GM11168 (cell line): ENCODE results near the gene QRICH1.

Source experiments
- in situ Hi-C: fragments of 300-500 bp; cut with MboI; formaldehyde crosslinking; loops from one replicate; pipeline ENCODE4 v1.12.0; 2022; ENCODE audit warnings: low sequenced_read_pairs; ENCODE audit not compliant: unreplicated experiment

Gene QRICH1

DNA sequence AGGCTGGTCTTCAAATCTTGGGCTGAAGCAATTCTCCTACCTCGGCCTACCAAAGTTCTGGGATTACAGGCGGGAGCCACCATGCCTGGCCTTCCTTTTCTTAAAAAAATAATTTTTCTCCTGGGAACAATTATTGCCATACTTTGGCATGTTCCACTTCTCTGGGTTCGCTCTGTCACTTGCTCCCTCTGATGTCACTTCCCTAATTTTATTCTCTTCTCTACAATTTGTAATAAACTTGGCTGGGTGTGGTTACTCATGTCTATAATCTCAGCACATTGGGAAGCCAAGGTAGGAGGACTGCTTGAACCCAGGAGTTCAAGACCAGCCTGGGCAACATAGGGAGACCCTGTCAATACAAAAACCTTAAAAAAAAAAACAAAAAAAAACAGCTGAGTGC is 58.6 kb downstream of the QRICH1 start:
- in situ Hi-C loops = no loop called here

DNA sequence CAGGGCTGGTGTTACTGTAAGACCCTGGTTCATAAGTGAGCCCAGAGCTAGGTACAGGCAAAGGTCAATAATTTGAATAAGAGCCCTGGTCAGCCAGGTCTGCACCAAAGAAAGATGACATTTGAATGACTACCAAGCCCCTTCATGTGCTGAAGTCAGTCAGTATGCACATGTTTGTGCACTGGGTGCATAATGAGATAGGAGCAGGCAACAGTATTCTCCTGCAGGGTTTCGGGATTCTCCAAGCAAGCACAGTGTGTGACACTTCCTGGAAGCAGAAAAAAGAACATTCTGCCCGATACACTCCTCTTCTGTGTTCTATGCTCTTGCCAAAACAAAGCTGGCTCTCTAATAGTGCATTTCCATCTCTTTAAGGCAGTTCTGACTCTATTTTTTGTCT is 59.2 kb downstream of the QRICH1 start:
- in situ Hi-C loops = no loop called here

DNA sequence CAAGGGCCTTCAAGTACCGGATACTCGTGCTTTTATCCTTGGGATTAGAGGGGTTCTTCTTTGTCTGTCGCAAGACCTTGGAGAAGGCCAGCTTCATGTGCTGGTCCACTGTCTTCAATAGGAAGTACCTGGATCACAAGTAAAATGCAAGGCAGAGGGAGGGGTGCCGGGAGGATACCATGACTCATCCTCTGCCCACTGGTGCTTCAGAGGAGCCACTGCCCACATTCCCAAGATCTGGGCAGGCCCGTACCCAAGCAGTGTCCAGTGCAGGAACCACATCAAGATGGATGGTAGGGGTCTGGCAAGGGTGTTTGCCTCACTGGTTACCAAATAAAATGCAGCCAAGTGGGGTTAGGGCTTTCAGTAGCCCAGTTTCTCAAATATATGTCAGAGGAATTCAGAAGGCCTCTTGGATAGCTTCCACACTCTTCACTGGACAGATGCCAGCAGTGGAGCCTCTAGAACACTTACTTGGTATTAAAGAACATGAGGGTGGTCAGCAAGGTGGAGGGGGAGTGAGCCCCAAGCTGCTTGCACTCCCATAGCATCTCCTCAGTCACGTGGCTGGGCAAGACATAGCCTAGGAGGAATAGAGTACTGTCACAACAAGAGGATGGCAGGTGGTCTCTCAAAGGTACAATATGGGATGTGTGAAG is 61.1 kb downstream of the QRICH1 start:
- in situ Hi-C loops = no loop called here

DNA sequence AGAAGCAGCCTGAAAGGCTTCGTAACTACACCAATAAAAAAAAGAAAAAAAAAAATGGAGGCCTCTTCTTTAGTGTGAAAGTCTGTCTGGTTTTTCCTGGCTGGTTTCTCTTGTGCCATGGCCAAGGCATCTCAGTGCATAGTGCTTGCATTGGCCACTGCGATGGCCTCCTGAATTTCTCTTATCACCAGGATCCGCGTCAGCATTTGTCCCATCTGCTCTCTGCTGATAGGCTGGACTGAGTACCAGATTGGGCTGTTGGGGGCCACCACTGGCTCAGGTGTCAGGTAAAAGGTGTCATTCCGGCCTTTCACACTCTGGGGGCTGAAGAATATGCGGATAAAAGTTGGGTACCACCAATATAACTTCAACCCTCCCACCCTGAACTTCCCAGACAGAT is 63.5 kb downstream of the QRICH1 start:
- in situ Hi-C loops = no loop called here

DNA sequence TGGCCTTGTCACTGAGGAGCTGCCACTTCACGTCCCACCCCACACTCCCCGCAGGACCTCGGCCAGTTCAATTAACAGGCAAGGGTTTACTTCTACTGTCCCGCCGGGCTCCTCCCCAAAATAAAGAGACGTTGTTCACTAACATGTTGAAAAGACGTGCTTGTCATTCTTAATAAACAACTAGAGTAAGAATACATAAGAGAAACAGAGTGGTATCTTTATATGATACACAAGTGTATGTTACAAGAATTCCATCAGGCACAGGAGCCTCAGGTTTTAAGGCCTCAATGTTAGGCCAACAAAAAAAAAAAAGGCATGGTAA is 64.3 kb downstream of the QRICH1 start:
- in situ Hi-C loops = no loop called here

DNA sequence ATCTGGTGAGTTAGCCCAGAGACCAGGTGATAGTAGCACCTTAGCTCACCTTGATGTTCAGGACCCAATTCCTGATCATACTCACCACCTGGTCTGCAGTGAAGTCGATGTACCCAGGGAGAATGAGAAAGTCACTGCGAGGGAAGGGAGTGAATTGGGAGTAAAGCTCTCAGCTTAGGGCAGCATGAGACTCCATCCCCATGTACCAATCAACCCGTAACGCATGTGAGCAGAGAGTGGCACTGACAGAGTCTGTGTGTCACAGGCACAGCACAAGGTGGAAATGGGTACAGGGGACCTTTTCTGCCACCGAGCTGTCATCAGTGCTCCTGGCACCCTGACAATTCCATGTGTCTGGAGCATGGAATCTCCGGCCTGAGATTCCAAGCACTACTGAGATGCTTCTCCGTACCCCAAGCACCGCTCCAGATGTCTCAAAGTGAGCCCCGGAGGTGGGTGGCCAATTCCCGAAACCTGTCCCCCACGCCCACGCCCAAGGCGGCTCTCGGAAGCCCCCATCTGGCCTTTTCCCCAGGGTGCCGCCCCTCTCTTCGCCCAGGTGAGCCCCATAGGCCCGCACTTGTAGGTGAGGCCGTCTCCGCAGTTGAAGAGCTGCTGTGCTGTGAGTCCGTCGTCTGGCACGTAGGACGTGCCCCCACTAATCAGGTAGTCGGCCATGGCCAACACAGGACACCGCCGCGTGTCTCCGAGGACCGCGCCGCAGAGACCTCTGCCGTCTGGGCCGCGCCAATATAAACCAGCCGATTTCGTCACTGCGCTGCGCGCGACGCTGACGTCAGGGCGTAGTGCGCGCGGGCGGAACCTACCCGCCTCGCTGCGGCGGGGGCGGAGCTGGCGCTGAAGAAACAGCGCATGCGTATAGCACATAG is 65.0 kb downstream of the QRICH1 start, which contains the start of gene IMPDH2:
Gene IMPDH2, minus strand, starts transcription at position 726 of the 890 bp plus-strand sequence. Its CDS starts 48 bp downstream, at position 678.
- in situ Hi-C loops = no loop called here

DNA sequence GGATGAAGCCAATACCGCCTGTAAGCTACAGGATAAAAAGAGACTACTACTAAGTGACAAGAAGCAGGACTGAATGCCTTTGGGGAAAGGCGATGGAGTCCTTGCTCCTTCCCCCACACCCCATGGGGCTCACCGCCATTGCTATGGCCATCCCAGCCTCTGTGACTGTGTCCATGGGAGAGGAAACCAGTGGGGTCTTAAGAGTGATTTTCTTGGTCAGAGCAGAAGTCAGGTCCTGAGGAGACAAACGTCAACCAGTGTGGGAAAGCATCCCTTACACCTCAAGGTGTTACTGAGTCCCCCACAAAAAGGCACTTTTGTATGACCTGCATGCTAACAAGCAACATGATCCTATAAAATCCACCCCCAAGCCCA is 65.6 kb downstream of the QRICH1 start:
- in situ Hi-C loops = no loop called here

DNA sequence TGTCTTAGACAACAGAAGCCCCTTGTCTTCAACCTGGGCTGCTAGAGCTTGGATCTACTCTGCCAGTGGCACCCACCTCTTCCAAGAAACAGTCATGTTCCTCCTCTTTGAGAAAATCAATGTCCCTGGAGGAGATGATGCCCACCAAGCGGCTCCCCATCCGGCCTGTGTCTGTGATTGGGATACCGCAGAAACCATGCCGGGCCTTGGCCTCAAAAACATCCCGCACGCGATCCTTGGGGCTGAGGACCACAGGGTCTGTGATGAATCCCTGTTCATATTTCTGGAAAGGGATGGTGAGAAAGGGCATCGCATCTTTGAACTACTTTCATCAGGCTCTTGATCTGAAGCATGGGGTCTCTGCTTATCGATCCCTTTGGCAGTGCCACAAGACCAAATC is 66.2 kb downstream of the QRICH1 start:
- in situ Hi-C loops = no loop called here

DNA sequence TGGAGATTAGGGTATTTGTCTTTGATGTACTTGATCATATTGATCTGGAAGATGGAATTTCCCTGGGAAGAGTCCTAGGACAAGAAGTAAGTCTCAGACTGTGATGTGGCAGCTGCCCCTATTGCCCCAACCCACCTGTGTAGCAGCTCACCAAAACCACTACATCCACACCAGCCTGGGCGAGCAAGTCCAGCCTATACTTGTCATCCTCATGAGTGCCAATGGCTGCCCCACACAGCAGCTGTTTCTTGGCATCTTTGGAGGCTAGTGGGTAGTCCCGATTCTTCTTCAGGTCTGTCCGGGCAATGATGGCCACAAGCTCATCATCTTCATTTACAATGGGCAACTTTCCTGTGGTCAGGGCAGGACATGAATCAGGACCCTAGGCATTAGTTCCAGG is 67.3 kb downstream of the QRICH1 start:
- in situ Hi-C loops = no loop called here

DNA sequence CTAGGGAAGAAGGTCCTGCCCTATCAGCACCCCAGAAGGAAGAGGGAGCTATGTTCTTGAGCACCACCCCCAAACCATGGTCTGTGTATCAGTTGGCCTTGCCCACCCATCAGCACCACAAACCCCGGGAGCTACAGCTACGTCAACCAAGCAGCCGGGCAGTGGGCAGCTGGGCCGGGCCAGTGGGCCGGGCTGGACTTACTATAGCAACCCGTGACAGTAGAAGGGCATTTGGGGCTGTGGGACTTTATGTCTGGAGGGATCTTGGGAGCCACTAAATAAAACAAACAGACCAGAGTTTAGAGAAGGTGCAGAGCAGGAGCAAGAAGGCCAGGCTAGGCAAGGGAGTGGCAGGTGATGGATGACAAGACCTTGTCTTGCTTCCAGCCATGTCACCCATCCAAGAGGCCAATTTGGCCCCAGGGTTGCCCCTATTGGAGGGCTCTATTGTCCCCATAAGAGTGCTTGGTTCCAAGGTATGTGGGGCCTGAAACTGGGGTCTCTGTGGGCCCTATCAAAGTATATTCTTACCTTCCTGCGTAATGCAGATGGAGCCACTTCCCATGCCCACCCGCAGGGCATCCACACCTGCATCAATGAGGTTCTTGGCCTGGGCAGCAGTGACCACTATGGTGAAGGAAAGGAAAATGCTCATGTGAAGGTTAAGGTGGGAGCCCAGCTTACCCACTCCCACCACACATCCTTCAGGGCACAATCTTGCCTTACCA is 67.9 kb downstream of the QRICH1 start:
- in situ Hi-C loops = no loop called here

DNA sequence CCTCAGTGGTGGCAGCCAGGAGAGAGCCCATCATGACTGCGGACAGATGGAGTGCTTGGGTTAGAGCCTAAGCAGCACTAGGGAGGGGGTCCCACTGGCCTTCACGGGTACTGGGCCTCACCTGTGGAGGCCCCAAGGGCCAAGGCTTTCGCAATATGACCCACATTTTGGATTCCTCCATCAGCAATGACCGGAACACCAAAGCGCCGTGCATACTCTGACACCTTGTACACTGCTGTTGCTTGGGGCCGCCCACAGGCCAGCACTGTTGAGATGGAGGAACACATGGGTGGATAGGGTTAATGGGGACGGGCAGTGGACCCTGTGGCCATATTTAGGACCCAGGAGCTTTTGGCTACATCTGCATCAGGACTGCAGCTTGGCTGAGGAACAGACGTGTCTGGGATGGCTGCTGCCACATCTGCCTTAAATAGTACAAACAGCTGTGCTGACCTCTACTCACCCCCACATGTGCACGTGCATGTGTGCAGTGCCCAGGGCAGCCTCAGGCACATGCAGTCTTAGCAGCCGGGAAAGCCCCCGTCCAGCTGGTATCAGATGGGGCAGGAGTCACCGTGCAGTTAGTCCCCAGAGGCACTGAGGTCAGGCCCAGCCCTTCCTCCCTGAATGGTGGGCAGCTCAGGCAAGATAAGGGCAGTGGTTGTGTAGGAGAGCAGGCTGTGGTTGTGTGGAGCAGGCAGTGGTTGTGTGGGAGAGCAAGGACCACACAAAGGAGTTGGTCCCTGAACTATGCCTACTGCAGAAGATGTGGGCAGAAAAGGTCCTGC is 68.7 kb downstream of the QRICH1 start:
- in situ Hi-C loops = no loop called here

DNA sequence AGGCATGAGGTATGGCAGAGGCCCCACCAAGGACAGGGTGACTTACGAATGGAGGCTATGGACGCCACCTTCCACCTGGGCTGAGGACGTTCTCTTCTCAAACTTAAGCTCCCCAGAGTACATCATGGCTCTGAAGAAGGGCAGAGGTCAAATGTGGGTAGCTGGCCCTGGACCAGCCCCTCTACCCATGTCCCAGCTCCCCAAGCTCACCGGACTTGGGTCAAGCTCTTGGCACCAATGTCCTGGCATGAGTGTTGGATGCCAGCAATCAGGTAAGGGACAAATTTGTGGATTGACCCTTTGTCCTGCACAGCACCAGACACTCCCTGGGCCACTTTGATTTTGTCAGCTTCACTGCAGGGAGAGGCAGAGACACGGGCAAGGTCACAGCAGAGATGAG is 69.4 kb downstream of the QRICH1 start:
- in situ Hi-C loops = no loop called here

DNA sequence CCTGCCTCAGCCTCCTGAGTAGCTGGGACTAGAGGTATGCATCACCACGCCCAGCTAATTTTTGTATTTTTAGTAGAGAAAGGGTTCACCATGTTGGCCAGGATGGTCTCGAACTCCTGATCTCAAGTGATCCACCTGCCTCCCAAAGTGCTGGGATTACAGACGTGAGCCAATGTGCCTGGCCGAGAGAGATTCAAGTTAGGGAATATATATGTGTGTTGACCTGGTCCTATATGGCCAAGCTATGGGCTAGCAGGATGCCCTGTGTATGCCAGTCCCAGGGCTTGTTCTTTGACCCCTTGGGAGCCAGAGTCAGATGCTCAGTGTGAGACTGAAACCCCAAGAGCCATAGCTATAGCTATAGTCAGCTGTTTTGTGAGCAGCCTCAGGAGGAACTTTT is 70.1 kb downstream of the QRICH1 start:
- in situ Hi-C loops = no loop called here

DNA sequence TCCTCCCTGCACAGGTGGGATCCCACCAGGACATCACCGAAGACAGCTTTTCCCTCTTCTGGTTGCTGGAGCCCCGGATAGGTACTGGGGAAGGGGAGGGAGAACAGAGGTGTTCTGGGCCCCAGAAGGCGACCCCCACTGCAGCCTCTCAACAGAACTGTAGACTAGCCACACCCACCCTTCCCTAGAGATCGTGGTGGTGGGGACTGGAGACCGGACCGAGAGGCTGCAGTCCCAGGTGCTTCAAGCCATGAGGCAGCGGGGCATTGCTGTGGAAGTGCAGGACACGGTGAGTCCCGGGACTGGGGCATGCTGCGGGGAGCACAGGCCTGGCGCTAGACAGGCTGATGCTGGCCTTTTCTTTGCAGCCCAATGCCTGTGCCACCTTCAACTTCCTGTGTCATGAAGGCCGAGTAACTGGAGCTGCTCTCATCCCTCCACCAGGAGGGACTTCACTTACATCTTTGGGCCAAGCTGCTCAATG is 71.1 kb downstream of the QRICH1 start:
- in situ Hi-C loops = no loop called here

DNA sequence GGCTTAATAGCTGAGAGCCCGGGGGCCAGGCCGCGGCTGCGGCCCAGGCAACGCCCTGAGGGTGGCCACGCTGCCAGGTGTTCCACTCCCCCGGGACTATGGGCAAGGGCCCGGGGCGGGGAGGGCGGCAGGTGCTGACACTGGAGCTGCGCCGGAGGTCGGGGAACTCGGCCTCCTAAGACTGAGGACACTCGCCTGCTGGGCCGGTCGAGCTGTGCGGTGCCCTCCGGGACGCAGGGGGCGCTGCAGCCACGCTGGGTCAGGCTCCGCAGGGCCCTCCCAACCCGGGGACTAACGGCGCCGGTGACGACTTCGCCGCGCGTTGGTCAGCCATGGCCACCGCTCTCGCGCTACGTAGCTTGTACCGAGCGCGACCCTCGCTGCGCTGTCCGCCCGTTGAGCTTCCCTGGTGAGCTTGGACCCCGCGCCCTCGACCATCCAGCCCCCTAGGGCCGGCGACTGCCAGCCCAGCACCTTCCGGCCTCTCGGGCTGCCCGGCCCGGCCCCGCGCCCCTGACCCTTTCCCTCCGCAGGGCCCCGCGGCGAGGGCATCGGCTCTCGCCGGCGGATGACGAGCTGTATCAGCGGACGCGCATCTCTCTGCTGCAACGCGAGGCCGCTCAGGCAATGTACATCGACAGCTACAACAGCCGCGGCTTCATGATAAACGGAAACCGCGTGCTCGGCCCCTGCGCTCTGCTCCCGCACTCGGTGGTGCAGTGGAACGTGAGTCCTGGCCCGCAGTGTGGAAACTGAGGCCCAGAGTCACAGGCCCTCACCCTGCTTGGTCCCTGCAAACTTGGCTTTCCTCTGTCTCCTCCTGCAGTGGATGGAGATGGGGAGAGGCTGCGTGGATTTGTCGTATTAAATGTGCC is 71.8 kb downstream of the QRICH1 start, which contains the start of gene NDUFAF3:
Gene NDUFAF3, plus strand, starts transcription at position 309 of the 875 bp plus-strand sequence. Its CDS starts 24 bp downstream, at position 333.
- in situ Hi-C loops = no loop called here

DNA sequence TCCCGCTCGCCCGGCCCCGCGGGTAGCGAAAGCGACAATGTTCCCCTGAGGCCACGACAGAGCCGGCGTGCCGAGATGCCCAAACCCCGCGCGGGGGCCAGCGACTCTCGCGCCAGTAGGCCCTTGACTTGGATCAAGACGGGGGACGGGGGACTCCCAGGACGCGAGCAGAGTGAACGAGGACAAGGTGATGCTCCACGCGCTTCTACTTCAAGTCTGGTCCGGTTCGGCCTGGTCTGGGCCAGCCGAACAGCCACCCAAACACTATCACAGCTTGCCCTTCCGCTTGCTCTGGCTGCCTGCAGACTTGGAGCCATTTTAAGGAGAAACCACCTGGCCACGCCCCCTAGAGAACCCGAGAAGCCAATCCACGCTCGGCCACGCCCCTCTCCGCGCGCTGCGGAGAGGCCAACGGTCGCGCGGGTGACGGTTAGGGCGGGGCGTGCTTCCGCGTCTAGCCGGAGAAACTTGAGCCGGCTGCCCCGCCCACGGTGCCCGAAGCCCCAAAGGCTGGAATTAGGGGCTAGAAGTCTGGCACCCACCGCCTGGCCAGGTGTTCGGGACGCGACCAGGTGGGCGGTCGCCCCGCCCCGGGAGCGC is 72.6 kb downstream of the QRICH1 start:
- in situ Hi-C loops = no loop called here

DNA sequence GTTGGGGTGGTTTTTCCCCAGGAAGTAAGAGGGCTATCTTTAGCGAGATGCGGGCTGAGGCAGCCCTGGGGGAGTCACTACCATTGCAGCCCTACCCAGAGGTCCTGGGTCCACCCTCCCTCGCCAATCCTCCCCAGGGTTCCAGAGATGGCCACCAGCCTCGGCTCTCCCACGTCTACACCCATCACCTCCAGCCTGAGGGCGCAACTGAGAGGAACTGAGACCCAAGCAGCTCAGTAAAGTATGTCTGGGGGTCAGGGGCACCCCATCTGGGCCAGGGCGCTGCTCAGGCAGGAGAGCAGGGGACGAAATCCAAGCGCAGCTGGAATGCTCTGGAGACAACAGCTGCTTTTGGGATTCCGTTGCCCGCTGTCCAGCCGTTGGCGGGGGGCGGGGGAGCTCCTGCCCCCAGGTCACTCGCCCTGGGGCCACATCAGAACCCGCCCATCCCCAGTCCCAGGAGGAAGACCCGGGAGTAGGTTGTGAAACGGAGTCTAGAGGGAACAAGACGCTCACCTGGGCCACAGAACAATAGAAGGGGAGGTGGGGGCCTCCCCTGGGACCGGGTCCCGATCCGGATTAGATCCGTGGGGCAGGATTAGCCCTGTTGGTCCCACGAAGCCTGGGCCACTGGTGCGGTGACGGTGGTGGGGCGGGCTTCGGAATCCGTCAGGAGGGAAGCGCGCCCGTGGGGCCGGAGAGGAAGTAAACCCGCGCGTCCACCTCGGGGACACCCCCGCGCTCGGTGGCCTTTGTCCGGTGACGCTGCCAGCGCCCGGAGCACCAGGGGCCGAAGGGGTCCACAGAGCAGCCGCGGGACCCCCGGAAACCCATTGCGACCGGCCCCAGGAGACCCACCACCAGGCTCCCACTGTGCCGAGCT is 73.3 kb downstream of the QRICH1 start:
- in situ Hi-C loops = no loop called here

DNA sequence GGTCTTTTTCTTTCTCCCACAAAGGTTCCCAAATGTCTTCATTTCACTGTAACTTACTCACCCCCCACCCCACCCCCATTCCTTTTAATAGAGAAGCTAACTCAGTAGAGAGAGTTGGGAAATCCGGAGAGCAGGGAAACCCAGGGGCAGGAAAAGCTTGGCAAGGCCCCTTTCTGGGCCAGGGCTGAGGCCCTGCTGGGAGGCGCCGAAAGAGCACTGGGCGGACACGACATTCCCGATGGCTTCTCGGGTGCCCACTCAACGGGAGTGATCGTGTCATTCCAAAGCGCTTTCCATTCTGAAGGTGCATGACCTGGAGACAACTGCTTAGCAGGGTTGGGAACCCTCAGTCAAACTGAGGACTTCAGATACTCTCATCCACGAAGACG is 73.9 kb downstream of the QRICH1 start:
- in situ Hi-C loops = no loop called here
